Measurements from ENCODE around the gene SMYD3.

GRCh38 chr1:246537887-246538286 is 30.8 kb upstream of the SMYD3 start:
- TF ChIP-seq POLR2A (IDR thresholded peaks at IDR 0.05) = no peak
- no peak for TF ChIP-seq CTCF (IDR thresholded peaks at IDR 0.05)
- no peak for TF ChIP-seq POLR2AphosphoS5 (IDR thresholded peaks at IDR 0.05)
